ENCODE data around the gene WDR31. TPM values are rescaled to one million over a fixed set of nuclear protein-coding genes. Genes with fewer than 3 reads are reported as not detected.
"Not testable (repeated sequence)": the region's sequence is repeated elsewhere in the genome, so short reads cannot be mapped to it uniquely, and the experiment has no call there.

The WDR31 gene
- total RNA-seq, 1 donor from 2014 or later, result 0.83 TPM

DNA sequence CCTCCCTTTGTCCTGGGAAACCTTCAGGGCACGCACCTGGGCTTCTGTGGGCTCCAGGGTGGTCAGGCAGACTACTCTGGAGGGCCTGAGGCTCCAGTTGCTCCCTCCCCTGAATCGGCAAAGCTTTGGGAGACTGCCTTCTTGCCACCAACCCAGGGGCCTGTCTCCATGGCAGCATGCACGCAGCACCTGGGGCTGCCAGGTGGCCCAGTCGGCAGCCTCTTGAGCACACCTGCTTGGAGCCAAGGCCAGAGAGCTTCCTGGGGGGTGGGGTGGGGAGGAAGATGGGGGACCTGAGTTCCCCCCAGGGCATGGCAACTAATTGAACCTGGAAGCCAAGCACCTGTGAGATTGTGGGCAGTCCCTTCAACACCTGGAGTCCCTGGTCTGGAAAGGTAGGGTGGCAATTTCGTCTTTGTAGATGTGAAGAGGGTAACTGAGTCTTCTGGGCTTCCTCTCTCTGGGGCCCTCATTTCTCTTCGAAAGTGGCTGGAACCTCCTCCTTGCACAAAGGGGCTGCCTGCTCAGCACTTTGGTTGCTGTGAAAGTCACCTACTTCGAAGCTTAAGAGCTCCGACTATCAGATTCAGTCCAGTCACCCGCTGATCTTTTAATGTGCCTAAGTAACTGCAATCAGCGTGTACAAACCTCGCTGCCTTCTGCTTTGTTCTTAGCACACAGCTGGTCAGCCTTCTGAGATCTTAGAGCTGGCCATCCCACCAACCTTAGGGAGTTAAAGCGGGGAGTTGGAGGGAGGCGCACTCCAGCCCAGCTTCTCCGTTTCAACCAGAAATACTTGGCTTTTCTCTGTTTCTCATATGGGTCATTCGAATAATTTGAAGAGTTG, 40.9 kb downstream of the WDR31 start:
- DNase-seq (ENCODE audit: low read depth), result no peak

DNA sequence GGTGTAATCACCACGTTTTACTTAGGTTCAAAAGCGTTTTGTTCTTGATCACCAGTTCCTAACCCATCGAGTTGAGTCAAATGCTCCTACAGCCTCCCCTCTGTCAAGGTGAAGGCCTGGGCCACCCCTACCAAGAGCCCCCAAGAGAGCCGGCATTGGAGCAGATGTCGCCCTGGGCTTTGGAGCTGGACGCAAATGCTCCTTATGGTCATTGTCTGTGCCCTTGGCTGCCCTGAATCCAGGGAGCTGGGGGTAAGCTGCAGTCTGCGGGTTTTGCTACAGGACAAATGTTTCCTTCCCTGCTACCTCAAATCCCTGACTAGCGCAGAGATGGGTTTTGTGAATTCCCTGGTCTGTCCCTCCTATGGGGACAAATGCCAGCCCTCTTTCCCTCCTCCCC, 41.8 kb downstream of the WDR31 start:
- DNase-seq (ENCODE audit: low read depth), result no peak

DNA sequence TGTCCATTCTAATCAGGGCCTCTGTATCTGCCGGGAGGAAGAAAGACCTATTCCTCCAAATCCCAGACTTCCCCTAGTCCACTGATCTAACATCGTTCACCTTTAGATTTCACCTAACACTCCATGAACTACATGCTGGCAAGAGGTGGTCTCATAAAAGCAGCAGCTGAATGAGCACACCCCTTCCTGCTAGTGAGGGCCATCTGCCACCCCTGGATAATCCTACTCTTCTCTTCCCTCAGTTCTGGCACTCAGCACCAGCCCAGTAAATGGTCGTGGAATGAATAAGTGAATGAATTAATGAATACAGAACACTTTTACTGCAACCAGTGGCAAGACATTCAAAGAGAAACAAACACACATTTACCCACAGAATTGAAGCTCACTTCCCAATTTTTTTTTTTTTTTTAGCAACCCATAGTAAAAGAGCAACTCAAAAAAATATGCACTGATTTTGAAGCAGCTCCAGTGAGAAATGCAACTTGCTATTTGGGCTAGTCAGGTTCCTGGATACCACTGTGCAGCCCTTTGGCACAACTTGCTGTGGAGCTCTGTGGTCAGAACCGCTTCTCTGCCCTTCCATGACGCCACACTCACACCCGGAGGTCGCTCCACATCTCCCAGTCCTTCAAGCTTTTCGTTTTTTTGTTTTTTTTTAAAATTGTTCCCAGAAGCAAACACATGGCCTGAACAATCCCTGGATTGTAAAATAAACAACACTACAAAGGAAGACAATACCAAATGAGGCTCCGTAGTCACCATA, 43.1 kb downstream of the WDR31 start:
- DNase-seq (ENCODE audit: low read depth), result no peak

DNA sequence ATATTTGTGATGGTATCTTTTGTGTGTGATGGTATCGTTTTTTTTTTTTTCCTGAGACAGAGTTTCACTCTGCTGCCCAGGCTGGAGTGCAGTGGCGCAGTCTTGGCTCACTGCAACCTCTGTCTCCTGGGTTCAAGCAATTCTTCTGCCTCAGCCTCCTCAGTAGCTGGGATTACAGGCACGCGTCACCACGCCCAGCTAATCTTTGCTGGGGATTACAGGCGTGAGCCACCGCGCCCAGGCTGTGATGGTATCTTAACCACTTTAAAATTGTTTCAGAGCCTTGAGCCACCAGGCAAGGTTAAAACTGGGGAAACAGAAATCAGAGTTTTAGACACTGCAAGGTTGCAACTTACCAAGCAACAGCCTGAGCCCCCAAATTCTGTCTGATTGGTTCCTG, 43.8 kb downstream of the WDR31 start:
- DNase-seq (ENCODE audit: low read depth), result not testable (repeated sequence)

DNA sequence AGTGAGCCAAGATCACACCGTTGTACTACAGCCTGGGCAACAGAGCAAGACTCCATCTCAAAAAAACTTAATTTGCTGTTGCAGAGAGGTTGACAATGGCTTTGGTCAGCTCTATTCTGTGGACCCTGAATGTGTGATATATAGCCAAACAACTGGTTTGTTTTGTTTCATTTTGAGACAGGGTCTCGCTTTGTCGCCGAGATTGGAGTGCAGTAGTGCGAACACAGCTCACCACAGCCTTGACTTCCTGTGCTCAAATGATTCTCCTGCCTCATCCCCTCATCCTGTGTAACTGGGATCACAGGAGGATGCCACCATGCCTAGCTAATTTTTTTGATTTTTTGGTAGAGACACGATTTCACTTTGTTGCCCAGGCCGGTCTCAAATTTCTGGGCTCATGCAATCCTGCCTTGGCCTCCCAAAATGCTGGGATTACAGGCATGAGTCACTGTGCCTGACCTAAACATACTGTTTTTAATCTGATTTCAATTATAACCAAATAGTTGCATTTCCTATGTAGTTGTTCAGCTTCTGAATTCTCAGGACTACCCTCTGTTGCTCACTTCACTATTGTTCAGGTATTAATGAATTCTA, 46.7 kb downstream of the WDR31 start:
- DNase-seq (ENCODE audit: low read depth), result peak; percentile 13

DNA sequence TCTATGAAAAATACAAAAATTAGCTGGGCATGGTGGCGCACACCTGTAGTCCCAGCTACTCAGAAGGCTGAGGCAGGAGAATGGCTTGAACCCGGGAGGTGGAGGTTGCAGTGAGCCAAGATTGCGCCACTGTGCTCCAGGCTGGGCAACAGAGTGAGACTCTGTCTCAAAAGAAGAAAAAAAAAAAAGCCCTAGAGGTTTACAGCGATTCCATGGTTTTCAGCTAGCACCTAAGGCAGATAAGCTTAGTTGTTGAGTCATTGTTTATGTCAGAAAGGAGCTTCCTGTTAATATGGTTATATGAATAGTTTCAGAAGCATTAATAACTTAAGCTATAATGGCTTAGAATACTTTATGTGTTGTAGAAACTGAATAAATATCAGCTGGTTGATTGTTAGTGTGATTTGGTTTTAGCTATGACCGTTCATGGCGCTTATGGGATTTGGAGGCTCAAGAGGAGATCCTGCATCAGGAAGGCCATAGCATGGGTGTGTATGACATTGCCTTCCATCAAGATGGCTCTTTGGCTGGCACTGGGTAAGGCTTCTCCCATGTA, 49.9 kb downstream of the WDR31 start:
- no peak for DNase-seq (ENCODE audit: low read depth)

DNA sequence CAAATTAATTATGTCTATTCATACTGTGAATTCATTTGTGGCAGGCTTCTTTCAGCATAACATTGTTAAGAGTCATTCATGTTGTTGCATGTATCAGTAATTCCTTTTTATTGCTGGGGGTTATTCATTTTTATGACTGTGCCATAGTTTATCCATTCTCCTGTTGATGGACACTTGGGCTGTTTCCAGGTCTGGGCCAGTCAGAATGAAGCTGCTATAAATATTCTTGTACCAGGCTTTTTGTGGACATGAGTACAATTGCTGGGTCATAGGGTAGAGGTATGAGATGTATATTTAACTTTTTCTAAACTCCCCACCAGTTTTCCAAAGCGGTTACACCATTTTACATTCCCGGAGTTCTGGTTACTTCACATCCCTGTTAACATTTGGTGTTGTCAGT, 51.0 kb downstream of the WDR31 start:
- DNase-seq (ENCODE audit: low read depth), result peak; percentile 34

DNA sequence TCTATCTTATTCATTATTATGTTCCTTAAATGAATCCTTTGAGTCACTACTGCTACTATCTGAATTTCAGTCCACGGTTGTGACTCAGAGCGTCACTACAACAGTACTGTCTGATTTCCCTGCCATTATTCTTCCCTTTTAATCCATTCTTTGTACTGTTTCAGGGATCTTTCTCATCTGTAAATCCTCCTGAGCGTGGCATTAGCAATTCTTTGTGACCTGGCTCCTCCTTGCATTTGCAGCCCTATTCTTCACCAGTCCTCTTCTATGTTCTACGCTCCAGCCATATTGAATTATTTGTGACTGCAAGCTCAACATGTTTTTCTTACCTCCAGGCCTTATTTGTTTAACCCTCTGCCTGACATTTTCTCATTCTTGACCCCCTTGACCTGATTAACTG, 58.7 kb downstream of the WDR31 start:
- no peak for DNase-seq (ENCODE audit: low read depth)

DNA sequence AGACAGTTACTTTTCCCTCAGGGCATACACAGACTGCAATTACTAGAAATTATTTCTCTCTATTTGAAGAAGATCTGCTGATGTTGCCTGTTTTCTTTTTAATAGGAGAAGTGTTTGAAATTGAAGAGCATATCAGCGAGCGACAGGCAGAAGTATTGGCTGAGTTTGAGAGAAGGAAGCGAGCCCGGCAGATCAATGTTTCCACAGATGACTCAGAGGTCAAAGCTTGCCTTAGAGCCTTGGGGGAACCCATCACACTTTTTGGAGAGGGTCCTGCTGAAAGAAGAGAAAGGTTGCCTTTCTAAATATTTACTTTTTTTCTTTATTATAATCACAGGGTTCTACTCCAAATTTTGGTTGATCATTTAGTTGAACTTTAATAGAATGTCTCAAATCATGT, 61.2 kb downstream of the WDR31 start:
- no peak for DNase-seq (ENCODE audit: low read depth)

DNA sequence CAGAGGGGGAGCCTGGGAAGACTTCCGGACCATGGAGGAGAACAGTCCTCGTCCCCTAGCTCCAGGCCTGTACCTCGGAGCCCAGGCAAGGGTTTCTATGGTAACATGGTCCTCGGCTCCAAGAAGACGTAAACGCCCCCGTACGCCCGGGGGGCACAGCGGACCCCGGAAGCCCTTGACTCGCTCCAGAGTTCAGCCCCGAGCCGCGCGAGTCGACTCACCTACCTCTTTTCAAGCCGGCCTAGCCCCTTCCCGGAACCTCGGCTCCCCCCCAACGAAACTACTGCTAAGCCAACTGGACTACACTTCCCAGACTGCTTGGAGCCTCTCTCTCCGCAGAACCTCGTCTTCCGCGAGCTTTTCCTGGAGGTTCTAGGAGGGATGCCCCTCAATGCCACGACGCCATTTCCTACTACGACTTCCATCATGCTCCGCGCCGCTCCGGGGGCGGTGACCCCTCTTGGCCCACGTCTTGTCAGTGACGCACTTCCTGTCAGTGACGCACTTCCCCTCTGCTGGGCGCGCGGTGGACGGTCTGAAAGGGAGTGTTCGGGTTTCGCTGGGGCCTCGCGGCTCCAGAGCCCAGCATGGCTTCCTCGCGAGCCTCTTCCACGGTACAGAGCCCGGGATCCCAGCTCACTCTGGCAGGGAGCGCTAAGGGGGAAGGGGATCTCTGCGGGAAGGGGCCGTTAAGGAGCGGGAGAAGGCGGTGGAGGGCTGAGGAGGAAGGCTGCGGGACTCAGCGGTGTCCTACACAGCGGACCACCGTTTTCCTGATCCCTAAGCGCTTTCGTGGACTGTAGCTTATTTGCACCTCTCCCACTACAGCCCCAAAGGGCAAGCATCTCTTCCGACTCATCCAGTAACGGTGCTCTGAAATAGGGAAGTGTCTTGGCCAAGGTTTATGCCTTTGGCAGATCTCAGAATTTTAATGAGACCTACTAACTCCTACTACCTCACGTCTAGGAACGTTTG, 64.6 kb downstream of the WDR31 start, which contains the start of the genes CDC26 and PRPF4:
TSS of gene CDC26 (minus strand) at position 416 of the 975 bp plus-strand sequence. CDS start 3,065 bp downstream, outside the sequence.
TSS of gene PRPF4 (plus strand) at position 502 of the 975 bp plus-strand sequence. CDS start at position 588, 86 bp downstream.
- peak; percentile 99 for DNase-seq (ENCODE audit: low read depth)

DNA sequence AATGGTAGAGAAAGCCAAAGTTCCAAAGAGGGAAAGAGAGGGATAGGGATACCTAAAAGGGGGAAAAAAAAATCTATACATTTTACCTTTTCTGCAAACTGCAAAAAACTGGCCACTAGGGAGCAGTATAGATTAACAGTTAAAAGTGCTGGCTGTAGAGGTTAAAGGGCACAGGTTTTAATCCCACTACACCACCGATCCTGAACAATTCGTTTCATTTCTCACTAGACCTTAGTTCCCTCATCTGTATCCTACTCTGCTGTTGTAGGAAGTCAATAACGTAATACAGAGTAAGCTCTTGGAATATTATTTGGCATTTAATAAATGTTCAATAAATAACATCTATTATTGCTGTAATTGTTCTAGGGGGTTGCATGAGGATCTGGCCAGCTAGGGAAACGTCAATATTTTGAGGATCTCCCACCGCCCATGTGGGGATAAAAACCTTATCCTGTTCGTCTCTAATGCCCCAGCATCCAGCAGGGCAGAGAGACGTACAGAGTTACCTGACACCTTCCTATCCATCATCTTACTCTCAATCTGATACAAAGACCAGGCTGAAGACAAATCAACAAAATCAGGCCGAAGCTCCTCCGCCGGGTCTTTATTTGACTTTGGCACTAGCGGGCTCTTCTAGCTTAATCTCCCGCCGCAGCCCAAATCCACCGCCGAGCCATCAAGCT, 65.5 kb downstream of the WDR31 start:
- DNase-seq (ENCODE audit: low read depth), result peak; percentile 53

DNA sequence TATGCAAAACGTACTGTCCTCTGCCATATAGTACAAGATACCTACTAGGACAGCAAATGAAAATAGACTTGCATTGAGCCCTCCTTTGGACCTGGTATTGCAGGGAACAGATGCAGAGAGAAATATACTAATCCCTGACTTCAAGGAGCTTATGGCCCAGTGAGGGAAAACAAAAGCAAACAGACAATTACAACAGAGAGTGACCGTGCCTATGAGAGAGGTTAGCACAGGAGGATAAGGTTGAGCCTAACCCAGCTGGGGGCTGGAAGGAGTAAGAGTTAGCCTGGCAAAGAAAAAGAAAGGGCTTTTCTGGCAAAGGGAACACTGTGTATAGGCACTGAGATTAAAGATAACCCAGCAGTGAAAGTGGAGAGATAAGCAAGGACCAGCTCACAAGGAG, 70.2 kb downstream of the WDR31 start:
- no peak for DNase-seq (ENCODE audit: low read depth)

DNA sequence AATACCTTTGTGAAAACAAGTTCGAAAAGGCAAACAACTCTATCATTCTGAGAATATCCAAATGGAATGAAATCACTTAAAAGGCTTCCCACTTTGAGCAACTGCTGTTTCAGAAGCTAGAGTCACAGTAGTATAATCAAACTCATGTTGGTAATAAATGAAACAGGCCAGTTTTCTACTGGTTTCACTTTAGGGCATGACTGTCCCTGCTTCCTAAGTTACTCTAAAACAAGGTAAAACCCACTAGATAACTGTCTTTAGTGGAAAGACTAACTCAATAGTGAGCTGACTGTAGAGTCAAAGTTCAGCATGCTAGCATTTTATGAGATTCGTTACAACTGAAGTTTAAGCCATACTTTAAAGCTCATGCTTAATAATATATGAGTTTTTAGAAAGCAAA, 70.7 kb downstream of the WDR31 start:
- no peak for DNase-seq (ENCODE audit: low read depth)

DNA sequence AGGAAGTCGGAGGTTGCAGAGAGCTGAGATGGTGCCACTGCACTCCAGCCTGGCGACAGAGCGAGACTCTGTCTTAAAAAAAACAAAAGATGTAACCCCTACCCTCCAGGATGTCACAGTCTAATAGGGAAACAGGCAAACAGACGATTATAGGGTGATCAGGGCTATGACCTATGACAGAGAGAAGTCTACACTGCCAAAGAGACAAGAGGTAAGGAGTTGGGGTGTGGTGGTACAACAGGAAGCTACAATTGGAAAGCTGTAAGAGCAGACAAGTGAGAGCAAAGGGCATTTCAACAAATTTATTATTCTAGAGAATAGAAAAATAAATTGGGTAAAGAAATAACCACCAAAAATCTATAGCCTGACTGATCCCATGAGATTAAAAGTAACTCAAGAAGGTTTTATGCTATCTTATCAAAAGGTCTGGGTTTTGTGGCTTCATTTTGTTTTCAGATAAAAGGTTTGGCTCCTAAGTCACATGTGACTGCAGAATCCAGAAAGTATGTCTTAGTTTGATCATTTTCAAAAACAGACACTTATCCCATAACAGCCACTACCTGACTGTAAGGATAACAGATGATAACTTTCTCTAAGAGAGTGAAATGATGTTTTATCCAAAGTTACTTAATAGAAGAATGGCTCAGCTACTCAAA, 72.0 kb downstream of the WDR31 start:
- DNase-seq (ENCODE audit: low read depth), result no peak

DNA sequence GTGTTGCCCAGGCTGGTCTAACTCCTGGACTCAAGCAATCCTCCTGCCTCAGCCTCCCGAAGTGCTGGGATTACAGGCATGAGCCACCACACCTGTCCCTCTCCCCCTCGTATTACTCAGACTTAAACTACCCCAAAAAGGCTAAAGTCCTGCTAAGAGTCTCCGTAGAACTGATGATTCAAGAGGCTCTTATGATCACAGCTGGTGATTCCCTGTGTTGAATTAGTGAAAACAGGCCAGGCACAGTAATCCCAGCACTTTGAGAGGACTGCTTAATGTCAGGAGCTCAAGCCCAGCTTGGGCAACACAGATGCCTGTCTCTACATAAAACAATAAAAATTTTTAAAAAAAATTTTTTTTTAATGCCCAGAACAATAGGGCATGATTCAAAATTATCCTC, 73.9 kb downstream of the WDR31 start:
- DNase-seq (ENCODE audit: low read depth), result no peak

Data from myocyte (in vitro differentiated cells).